Measurements from ENCODE around the gene ANGPTL2.
A peak's percentile ranks its signal among the peaks of the same experiment; 100 is the strongest.

ANGPTL2 gene

GRCh38 chr9:127162864-127163365, 40.5 kb upstream of the ANGPTL2 start:
- Histone ChIP-seq H3K9me3 (ENCODE audit: insufficient read depth, low read length) (no peaks in the 10 kb centered on the region), H2AFZ (ENCODE audit: low read depth, low read length) (no peak overlapping the region), H3K36me3 (replicated peaks; ENCODE audit: low read depth, low read length) (no peaks in the 10 kb centered on the region), H3K79me2 (ENCODE audit: low read length) (no peaks in the 10 kb centered on the region), H3K4me2 (ENCODE audit: low read length) (0 out of 2 replicates have a peak overlapping the region, but pooled peaks have one; percentile 15), H3K9ac (ENCODE audit: low read length) (no peak overlapping the region), H3K4me3 (ENCODE audit: low read length) (no peak overlapping the region), H4K20me1 (ENCODE audit: insufficient read depth, low read length) (no peaks in the 10 kb centered on the region), H3K27ac (ENCODE audit: low read length) (no peak overlapping the region), H3K4me1 (ENCODE audit: low read length) (peaks cover 58% of the 10 kb centered on the region), H3K27me3 (ENCODE audit: low read depth, low read length) (peaks cover 4% of the 10 kb centered on the region; the same call in 1 of the 2 replicates)
- no peak for TF ChIP-seq EZH2phosphoT487 (IDR thresholded peaks at IDR 0.05; ENCODE audit: low read depth)
- no peak for TF ChIP-seq CTCF (IDR thresholded peaks at IDR 0.05; ENCODE audit: low read depth, low read length)

- H3K9ac ChIP-seq (ENCODE audit: low read length) = no peak overlapping the region
- no peak overlapping the region for H2AFZ ChIP-seq (ENCODE audit: low read depth, low read length)
- no peak overlapping the region for H3K4me2 ChIP-seq (ENCODE audit: low read length)
- H3K9me3 ChIP-seq (ENCODE audit: insufficient read depth, low read length) = no peaks in the 10 kb centered on the region
- H3K27ac ChIP-seq (ENCODE audit: low read length) = no peak overlapping the region
- H3K79me2 ChIP-seq (ENCODE audit: low read length) = no peaks in the 10 kb centered on the region
- H4K20me1 ChIP-seq (ENCODE audit: insufficient read depth, low read length) = no peaks in the 10 kb centered on the region
- no peak overlapping the region for H3K4me3 ChIP-seq (ENCODE audit: low read length)
- H3K4me1 ChIP-seq (ENCODE audit: low read length) = peaks cover 51% of the 10 kb centered on the region
- no peaks in the 10 kb centered on the region; the same call in 1 of the 2 replicates for H3K27me3 ChIP-seq (ENCODE audit: low read depth, low read length)
- no peaks in the 10 kb centered on the region for H3K36me3 ChIP-seq (replicated peaks; ENCODE audit: low read depth, low read length)
- TF ChIP-seq EZH2phosphoT487 (IDR thresholded peaks at IDR 0.05; ENCODE audit: low read depth) = no peak
- TF ChIP-seq CTCF (IDR thresholded peaks at IDR 0.05; ENCODE audit: low read depth, low read length) = no peak
These were observed 39.8 kb upstream of the ANGPTL2 start for GRCh38 chr9:127162046-127162863.

- Histone ChIP-seq H3K9me3 (ENCODE audit: insufficient read depth, low read length) (no peaks in the 10 kb centered on the region), H2AFZ (ENCODE audit: low read depth, low read length) (no peak overlapping the region), H3K36me3 (replicated peaks; ENCODE audit: low read depth, low read length) (no peaks in the 10 kb centered on the region), H3K27me3 (ENCODE audit: low read depth, low read length) (peaks cover 3% of the 10 kb centered on the region), H3K4me1 (ENCODE audit: low read length) (peaks cover 40% of the 10 kb centered on the region), H4K20me1 (ENCODE audit: insufficient read depth, low read length) (no peaks in the 10 kb centered on the region), H3K27ac (ENCODE audit: low read length) (no peak overlapping the region), H3K9ac (ENCODE audit: low read length) (no peak overlapping the region), H3K4me3 (ENCODE audit: low read length) (no peak overlapping the region), H3K4me2 (ENCODE audit: low read length) (no peak overlapping the region), H3K79me2 (ENCODE audit: low read length) (no peaks in the 10 kb centered on the region)
- TF ChIP-seq EZH2phosphoT487 (IDR thresholded peaks at IDR 0.05; ENCODE audit: low read depth) (no peak), CTCF (IDR thresholded peaks at IDR 0.05; ENCODE audit: low read depth, low read length) (no peak)
These were observed 38.7 kb upstream of the ANGPTL2 start for GRCh38 chr9:127161081-127161624.

GRCh38 chr9:127159949-127160610, 37.6 kb upstream of the ANGPTL2 start:
- H3K9me3 ChIP-seq (ENCODE audit: insufficient read depth, low read length) = no peaks in the 10 kb centered on the region
- no peak overlapping the region for H3K9ac ChIP-seq (ENCODE audit: low read length)
- H3K4me2 ChIP-seq (ENCODE audit: low read length) = no peak overlapping the region
- peaks cover 9% of the 10 kb centered on the region for H3K27me3 ChIP-seq (ENCODE audit: low read depth, low read length)
- H3K27ac ChIP-seq (ENCODE audit: low read length) = no peak overlapping the region
- no peak overlapping the region for H2AFZ ChIP-seq (ENCODE audit: low read depth, low read length)
- H3K4me3 ChIP-seq (ENCODE audit: low read length) = no peak overlapping the region
- no peaks in the 10 kb centered on the region for H3K79me2 ChIP-seq (ENCODE audit: low read length)
- peaks cover 36% of the 10 kb centered on the region for H3K4me1 ChIP-seq (ENCODE audit: low read length)
- no peaks in the 10 kb centered on the region for H4K20me1 ChIP-seq (ENCODE audit: insufficient read depth, low read length)
- TF ChIP-seq EZH2phosphoT487 (IDR thresholded peaks at IDR 0.05; ENCODE audit: low read depth) (no peak), CTCF (IDR thresholded peaks at IDR 0.05; ENCODE audit: low read depth, low read length) (no peak)
- H3K36me3 ChIP-seq (replicated peaks; ENCODE audit: low read depth, low read length) = no peaks in the 10 kb centered on the region
